HUDEP-2 (cell line): ENCODE results near the gene CD248.
A peak's percentile ranks its signal among the peaks of the same experiment; 100 is the strongest.
"Not testable (repeated sequence)": the region's sequence is repeated elsewhere in the genome, so short reads cannot be mapped to it uniquely, and the experiment has no call there.

Source experiments
- DNase-seq, 76 experiments: peaks; one replicate each; lab custom pipeline; 2025; ENCODE audit not compliant: unreplicated experiment in 76 of 76; lab: John Stamatoyannopoulos, UW

CD248 gene

DNA sequence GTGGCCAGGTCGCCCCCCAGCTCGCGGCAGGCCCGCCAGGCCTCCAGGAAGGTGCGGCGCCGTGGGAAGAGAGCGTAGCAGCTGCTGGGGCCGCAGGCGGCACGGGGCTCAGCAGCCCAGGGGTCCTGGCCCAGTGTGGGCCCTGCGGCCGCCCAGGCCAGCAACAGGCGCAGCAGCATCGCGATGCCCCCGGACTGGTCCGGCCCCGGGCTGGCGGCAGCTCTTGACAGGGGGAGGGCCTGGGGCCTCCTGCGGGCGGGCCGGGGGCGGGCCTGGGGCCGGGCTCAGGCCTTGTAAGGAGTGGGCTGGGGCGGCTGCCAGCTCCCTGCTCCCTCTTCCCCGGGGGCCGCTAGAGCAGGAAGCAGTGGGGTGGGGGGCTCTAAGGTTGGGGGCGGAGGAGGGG, at the start of gene CD248:
Gene CD248, minus strand, starts transcription at position 196 of the 403 bp plus-strand sequence. Its CDS starts 17 bp downstream, at position 179.
- DNase-seq = no peak

DNA sequence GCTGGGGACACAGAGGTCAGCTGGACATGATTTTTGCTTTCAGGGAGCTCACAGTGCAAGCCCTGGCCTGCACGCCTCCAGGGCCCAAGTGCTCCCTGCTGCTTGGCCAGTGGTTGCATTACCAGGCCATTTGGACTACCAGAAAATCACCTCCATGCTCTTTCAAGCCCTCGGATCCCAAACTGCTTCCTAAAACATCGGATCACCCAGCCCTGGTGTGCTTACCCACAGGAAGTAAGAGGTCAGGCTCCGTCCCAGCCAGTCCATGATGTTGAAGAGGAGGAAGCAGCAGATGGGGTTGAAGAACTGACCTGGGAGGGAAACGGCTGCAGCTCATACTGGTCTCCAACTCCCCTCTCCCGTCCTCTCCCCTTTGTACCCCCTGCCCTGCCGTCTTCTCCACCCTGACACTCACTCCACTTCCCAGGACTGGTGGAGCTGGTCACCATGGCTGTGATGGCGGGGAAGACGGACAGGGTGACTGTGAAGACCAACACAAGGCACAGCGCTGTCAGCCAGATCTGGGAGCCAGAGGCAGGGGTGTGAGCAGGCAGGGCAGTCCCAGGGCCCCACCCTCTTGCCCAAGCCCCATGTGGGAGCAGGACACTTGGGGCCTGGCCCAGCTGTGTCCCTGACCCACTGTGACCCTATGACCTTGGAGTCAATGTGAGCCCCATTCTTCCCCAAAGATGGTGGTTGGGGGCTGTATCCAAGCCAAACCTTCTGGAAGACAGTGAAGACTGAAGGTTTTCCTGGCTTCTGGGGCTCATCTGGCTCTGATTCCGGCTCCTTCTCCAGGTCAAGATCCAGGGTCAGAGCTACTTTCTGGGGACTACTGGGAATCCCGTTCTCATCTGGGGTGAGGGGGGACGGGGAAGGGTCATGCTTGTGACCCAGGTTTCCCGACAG, 49.1 kb upstream of the CD248 start:
- DNase-seq = no peak

DNA sequence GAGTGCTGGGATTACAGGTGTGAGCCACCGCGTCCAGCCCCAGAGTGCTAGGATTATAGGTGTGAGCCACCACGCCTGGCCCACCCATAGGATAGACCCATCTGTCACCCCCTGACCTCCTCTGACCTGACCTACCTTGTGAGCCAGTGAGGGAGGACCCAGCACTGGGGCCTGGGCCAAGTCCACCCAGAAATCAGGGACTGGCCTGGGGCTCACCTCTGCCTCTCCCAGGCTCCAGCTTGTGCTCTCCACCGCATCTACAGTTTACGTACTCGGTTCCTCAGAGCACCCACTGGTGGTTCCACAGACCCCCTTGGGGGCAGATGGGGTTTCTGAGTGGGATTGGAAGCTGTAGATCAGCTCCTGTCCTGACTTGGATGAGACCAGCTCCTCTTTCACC, 48.3 kb upstream of the CD248 start:
- DNase-seq = no peak

- peak in 67 of 76 experiments; percentile 8 to 81 (median 58) for DNase-seq
Observed at GRCh38 chr11:66363805-66364535, 47.1 kb upstream of the CD248 start.

- DNase-seq = no peak
Observed at GRCh38 chr11:66363187-66363601, 46.4 kb upstream of the CD248 start.

DNA sequence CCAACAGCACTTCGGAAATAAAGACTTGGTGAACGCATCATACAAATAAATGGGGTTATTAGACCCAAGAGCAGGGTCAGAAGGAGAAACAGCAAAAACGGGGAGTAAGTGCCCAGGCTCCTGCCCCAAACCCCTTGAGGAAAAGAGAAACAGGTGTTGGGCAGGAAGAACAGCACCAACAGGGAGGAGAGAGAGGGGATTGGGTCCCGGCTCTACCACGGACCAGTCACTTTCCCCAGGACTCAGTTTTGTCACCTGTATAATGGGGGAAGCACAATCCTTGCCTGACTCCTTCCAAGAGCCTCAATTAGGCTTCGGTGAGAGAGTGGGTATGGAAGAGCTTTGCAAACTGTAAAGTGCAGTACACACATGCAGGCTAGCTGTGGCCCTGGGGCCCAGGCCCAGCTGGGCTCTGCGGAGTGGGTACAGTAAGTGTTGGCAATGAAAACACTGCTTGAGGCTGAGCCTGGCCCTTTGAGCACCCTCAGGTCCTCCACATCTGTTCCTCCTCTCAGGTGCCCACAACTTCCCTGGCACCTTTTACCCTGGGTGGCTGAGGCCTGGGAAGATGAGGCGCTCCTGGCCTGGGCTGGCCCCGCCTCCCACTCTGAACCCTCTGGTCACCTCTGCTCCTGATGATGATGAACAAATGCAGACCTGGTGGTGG, 45.8 kb upstream of the CD248 start:
- DNase-seq = no peak

DNA sequence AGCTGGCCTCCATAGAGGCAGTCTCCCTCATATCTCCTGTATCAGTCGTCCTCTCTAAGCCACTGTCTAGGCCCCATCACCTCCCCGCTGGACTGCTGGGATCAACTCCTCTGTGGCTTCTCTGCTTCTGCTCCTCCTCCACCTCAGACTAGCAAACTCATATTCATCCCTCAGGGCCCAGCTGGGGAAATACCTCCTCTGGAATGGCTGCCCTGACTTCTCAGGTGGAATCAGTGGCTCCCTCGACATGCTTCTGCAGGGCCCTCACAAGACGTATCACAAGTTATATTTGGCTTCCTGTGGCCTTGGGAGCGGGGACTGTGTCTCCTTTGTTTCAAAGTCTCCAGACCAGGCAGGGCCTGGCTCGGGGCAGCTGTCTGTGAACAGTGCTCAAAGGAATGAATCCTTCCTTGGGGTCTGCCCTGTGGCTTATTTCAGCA, 44.7 kb upstream of the CD248 start:
- DNase-seq = no peak

GRCh38 chr11:66360406-66361073, 43.7 kb upstream of the CD248 start:
- no peak for DNase-seq

- no peak for DNase-seq
Observed at GRCh38 chr11:66359662-66360087, 42.8 kb upstream of the CD248 start.

DNA sequence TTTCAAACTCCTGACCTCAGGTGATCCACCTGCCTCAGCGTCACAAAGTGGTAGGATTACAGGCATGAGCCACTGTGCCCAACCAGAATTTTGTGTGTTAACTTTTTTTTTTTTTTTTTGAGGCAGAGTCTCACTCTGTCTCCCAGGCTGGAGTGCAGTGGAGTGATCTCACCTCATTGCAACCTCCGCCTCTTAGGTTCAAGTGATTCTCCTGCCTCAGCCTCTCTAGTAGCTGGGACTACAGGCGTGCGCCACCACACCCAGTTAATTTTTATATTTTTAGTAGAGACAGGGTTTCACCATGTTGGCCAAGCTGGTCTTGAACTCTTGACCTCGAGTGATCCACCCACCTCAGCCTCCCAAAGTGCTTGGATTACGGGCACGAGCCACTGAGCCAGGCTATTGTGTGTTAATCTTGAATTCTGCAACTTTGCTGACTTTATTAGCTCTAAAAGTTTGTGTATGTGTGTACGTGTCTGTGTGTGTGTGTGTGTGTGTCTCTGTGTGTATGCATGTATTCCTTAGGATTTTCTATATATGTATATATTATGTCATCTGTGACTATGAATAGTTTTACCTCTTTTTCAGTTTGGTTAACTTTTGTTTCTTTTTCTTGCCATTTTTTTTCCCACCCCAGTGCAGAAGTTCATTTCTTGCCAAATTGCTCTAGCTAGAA, 33.9 kb upstream of the CD248 start:
- not testable (repeated sequence) for DNase-seq

- DNase-seq = no peak
Observed at GRCh38 chr11:66349084-66349386, 32.2 kb upstream of the CD248 start.

GRCh38 chr11:66347425-66348276, 30.8 kb upstream of the CD248 start, which contains the start of gene B4GAT1:
B4GAT1 (minus strand) TSS chr11:66347629; CDS start chr11:66347545, 84 bp downstream.
- DNase-seq = peak in 73 of 76 experiments; percentile 17 to 82 (median 62)

- DNase-seq = no peak
Observed at GRCh38 chr11:66346476-66347424, 29.9 kb upstream of the CD248 start.

DNA sequence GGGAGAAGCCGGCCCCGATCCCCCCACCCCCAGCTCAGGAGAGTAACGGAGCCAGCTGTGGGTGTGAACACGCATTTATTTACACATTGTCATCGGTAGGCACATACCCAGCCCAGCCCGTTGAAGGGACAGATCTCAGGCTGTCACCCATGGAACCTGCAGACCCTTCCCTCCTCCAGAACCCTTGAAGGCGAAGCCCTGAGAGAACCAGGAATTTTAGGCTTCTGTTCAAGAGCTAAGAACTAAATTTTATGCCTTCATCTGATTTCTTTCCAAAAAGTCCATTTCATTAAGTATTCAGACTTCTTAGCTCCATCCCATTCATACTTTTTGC, 28.4 kb upstream of the CD248 start:
- DNase-seq = peak in 1 of 76 experiments; percentile 72

- peak in 74 of 76 experiments; percentile 62 to 96 (median 88) for DNase-seq
Observed at GRCh38 chr11:66344550-66345315, 27.9 kb upstream of the CD248 start, which contains the start of gene BRMS1. BRMS1 (minus strand) TSS chr11:66345104; CDS start chr11:66342234, 2,870 bp downstream.

DNA sequence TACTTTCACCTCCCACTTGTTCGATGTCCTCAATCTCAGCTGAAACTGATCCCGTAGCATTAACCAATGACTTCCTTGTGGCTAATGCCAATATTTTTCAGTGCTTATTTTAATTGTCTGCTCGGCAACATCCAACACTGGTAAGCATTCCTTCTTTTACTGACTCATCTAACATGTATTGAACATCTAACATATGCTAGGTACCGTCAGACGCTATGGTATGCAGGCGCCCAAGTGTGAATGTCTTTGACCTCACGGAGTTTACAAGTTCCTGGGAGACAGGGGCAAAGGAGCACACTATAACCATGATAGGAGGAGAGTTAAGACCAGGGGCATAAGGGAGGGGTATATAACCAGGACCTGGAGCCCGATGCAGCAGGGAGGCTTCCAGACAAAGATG, 26.3 kb upstream of the CD248 start:
- DNase-seq = no peak

- DNase-seq = no peak
Observed at GRCh38 chr11:66341502-66342126, 24.8 kb upstream of the CD248 start.
